ENCODE results near the gene TSPAN11.

DNA sequence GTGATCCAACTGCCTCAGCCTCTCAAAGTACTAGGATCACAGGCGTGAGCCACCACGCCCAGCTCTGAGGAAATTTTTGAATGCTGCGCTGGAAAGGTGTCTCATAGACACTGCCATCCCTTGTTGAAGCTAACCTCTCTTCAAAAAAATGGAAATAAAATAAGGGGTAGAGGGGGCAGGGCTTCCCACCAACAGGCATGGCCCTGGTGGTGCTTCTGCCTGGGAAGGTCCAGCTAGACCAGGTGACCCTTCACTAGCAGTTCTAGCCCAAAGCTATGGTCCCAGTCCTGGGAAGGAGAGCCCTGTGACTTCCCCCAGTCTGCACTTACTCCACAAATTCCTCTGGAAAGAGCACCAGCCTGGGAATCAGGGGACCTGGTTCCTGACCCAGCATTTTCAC is 45.7 kb upstream of the TSPAN11 start:
- TF ChIP-seq POLR2AphosphoS5 (IDR thresholded peaks at IDR 0.05; ENCODE audit: low read depth, low read length) (no peak), POLR2A (IDR thresholded peaks at IDR 0.05; ENCODE audit: low read depth, low read length) (no peak), TAF1 (IDR thresholded peaks at IDR 0.05; ENCODE audit: borderline replicate concordance, low read depth, low read length) (no peak)
